ENCODE results near the gene PLCB1.

GRCh38 chr20:8534368-8535160 lies 402.5 kb downstream of the PLCB1 start:
- TF ChIP-seq, protein P1, sequence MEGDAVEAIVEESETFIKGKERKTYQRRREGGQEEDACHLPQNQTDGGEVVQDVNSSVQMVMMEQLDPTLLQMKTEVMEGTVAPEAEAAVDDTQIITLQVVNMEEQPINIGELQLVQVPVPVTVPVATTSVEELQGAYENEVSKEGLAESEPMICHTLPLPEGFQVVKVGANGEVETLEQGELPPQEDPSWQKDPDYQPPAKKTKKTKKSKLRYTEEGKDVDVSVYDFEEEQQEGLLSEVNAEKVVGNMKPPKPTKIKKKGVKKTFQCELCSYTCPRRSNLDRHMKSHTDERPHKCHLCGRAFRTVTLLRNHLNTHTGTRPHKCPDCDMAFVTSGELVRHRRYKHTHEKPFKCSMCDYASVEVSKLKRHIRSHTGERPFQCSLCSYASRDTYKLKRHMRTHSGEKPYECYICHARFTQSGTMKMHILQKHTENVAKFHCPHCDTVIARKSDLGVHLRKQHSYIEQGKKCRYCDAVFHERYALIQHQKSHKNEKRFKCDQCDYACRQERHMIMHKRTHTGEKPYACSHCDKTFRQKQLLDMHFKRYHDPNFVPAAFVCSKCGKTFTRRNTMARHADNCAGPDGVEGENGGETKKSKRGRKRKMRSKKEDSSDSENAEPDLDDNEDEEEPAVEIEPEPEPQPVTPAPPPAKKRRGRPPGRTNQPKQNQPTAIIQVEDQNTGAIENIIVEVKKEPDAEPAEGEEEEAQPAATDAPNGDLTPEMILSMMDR (optimal IDR thresholded peaks at IDR 0.05 in 1 of 3, IDR thresholded peaks at IDR 0.05 in 1 of 3, conservative IDR thresholded peaks at IDR 0.05 in 1 of 3; ENCODE audit: extremely low read depth in 1 of 3, insufficient read depth in 2 of 3, low read length in 3 of 3) = no peak
- no peak for TF ChIP-seq EZH2 (IDR thresholded peaks at IDR 0.05; ENCODE audit: low read length)

Data from keratinocyte (primary cell).